ENCODE measurements around the gene THADA. TPM values are rescaled to one million over a fixed set of nuclear protein-coding genes. Genes with fewer than 3 reads are reported as not detected.
A peak's percentile ranks its signal among the peaks of the same experiment; 100 is the strongest.
"Not testable (repeated sequence)": the region's sequence is repeated elsewhere in the genome, so short reads cannot be mapped to it uniquely, and the experiment has no call there.

Gene THADA
- total RNA-seq, 4 donors from 2014 or later = 35.7 to 49.2 (median 47.4) TPM

- DNase-seq (ENCODE audit: low spot score in 2 of 2) = no peak
- TF ChIP-seq CTCF (IDR thresholded peaks at IDR 0.05) = no peak
- TF ChIP-seq EP300 (IDR thresholded peaks at IDR 0.05) = no peak
- no peak for TF ChIP-seq POLR2A (IDR thresholded peaks at IDR 0.05)
- Histone ChIP-seq H3K27me3 (no peaks in the 10 kb centered on the region), H3K36me3 (no peaks in the 10 kb centered on the region), H3K4me1 (peaks cover 0 to 67% (median 23%) of the 10 kb centered on the region in 4 donors), H3K27ac (peak overlapping the region in 2 of 4 donors; percentile 70 to 90), H3K4me3 (no peak overlapping the region), H3K9me3 (no peaks in the 10 kb centered on the region)
- 46 to 83% methylated on average over 13 of the region's 13 CpGs for WGBS, 2 donors
Observed at GRCh38 chr2:43300781-43301583, 294.9 kb downstream of the THADA start.

- H3K4me3 ChIP-seq = no peak overlapping the region
- peak overlapping the region in 2 of 4 donors; percentile 44 to 70 for H3K27ac ChIP-seq
- H3K27me3 ChIP-seq = no peaks in the 10 kb centered on the region
- no peaks in the 10 kb centered on the region for H3K9me3 ChIP-seq
- DNase-seq (ENCODE audit: low spot score in 2 of 2) = no peak
- TF ChIP-seq CTCF (IDR thresholded peaks at IDR 0.05) = no peak
- TF ChIP-seq POLR2A (IDR thresholded peaks at IDR 0.05) = no peak
- TF ChIP-seq EP300 (IDR thresholded peaks at IDR 0.05) = no peak
- H3K4me1 ChIP-seq = peaks cover 0 to 60% (median 20%) of the 10 kb centered on the region in 4 donors
- WGBS, 2 donors = 95 to 97% methylated on average over 4 of the region's 4 CpGs
- no peaks in the 10 kb centered on the region for H3K36me3 ChIP-seq
Observed at GRCh38 chr2:43300222-43300621, 295.6 kb downstream of the THADA start.

- peaks cover 0 to 56% (median 16%) of the 10 kb centered on the region in 4 donors for H3K4me1 ChIP-seq
- H3K27ac ChIP-seq = peak overlapping the region in 2 of 4 donors; percentile 2 to 52
- H3K9me3 ChIP-seq = no peaks in the 10 kb centered on the region
- H3K36me3 ChIP-seq = no peaks in the 10 kb centered on the region
- no peaks in the 10 kb centered on the region for H3K27me3 ChIP-seq
- TF ChIP-seq EP300 (IDR thresholded peaks at IDR 0.05) = no peak
- TF ChIP-seq CTCF (IDR thresholded peaks at IDR 0.05) = no peak
- TF ChIP-seq POLR2A (IDR thresholded peaks at IDR 0.05) = no peak
- DNase-seq (ENCODE audit: low spot score in 2 of 2) = no peak
- no peak overlapping the region for H3K4me3 ChIP-seq
Observed at GRCh38 chr2:43298500-43298899, 297.3 kb downstream of the THADA start.

- not testable (repeated sequence) for H3K9me3 ChIP-seq; H3K27me3 ChIP-seq; H3K27ac ChIP-seq; H3K36me3 ChIP-seq; DNase-seq (ENCODE audit: low spot score in 2 of 2); H3K4me3 ChIP-seq
- peaks cover 0 to 56% (median 17%) of the 10 kb centered on the region in 4 donors for H3K4me1 ChIP-seq
- no CpG with 5 or more reads among the region's 36 CpGs for WGBS, 2 donors
Observed at GRCh38 chr2:43297740-43298139, 298.1 kb downstream of the THADA start.

GRCh38 chr2:43294973-43295603 is 300.8 kb downstream of the THADA start:
- 90% methylated on average over 5 of the region's 5 CpGs for WGBS, 2 donors
- Histone ChIP-seq H3K27me3 (no peaks in the 10 kb centered on the region), H3K4me3 (no peak overlapping the region), H3K4me1 (peaks cover 0 to 33% (median 4%) of the 10 kb centered on the region in 4 donors), H3K36me3 (peaks cover 0 to 18% (median 0%) of the 10 kb centered on the region in 3 donors), H3K9me3 (no peaks in the 10 kb centered on the region), H3K27ac (peak overlapping the region in 3 of 4 donors; percentile 71 to 93 (median 87))
- TF ChIP-seq EP300 (IDR thresholded peaks at IDR 0.05) (no peak), CTCF (IDR thresholded peaks at IDR 0.05) (no peak), POLR2A (IDR thresholded peaks at IDR 0.05) (no peak)
- DNase-seq (ENCODE audit: low spot score in 2 of 2) = no peak
